GM21717 (cell line): ENCODE measurements around the gene ERGIC3.

ENCODE experiments used
- ATAC-seq: cut with Tn5 transposase; IDR thresholded peaks from one replicate; pipeline ENCODE4 v1.9.1; 2021; ENCODE audit warnings: mild to moderate bottlenecking, moderate library complexity; ENCODE audit not compliant: unreplicated experiment

The ERGIC3 gene

DNA sequence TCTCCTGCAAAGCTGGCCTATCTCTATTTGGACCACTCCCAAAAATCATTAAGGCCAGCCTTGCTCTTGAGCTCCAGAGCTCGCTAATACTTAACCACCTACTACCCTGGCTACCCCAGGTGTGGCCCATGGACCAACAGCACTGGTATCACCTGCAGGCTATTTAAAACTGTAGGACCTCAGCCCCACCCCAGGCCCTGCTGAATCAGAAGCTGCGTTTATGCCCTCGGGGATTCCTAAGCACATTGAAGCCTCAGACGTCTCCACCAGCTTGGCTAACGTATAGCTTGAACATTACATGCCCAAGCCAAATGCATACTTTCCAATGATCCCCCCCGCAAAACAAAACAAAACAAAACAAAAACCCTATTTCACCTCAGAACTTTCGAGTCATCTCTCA lies 54.0 kb downstream of the ERGIC3 start:
- no peak for ATAC-seq

DNA sequence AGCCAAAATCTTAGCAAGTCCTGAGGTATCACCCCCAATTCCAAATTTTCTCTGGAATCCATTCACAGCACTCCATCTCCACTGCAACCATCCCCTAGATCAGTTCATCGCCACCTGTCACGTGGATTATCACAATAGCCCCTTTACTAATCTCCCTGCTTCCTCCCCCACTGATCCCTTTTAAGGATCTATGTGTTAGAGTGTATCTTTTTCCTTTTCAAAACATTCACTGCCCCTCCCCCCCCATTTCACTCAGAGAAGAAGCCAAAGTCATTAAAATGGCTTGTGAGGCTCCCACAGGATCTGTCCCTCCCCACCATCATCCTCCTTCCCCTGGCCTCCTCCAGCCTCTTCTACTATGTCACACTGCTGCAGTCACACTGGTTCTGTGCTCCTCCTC lies 55.3 kb downstream of the ERGIC3 start:
- no peak for ATAC-seq

DNA sequence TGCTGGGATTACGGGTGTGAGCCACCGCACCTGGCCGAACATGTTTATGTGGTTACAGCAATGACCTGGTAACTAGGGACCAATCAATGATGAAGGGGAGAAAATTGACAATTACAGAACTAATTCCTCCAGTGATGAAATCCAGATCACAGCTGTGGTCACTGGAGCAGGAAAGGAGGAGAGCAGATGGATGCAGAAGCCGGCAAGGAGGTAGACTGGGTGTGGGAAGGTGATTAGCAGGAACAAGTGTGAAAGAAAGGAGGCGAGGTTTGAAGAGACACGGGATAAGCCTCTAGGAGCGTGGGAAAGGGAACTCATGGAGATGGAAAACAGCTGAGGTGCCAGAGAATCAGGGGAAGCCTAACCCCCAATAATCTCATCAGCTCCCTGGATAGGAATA lies 56.6 kb downstream of the ERGIC3 start:
- no peak for ATAC-seq

DNA sequence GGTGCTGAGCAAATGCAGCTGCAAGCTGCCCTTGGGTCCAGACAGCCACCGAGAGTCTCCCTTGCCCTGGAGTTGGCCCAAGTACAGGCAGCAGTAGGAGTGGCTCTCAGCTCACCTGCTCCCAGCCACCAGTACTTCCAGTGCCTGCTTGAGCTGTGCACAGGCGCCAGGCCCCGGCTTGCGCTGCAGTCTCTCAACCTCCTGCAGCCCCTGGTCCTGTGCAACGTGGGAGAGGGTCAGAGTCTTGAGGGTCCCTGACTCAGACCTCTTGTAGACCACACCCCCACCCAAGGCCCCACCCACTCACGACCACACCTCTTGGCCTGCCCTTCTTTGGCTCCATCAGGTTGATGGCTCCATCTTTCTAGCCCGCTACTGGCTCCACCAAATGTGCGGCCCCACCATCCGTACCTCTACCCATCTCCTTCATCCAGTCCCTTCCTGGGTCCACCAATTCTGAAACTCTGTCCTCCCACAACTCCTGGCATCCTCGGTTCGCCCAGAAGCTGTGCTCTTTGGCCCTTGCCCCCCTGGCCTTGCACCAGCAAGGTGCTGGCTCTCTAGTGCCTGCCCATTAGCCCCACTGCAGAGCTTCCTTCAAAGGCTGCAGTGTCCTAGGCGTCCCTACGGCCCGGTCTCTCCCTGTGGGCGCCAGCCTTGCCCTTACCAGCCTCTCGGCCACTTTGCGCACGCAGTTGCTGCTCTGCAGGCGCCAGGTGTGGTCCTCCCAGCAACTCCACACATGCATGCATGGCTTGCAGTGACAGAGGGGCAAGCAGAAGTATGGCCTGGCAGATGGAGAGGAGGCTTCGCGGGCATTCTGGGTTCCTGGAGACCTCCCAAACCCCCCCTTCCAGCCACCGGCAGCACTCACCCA lies 57.3 kb downstream of the ERGIC3 start:
- ATAC-seq = no peak

DNA sequence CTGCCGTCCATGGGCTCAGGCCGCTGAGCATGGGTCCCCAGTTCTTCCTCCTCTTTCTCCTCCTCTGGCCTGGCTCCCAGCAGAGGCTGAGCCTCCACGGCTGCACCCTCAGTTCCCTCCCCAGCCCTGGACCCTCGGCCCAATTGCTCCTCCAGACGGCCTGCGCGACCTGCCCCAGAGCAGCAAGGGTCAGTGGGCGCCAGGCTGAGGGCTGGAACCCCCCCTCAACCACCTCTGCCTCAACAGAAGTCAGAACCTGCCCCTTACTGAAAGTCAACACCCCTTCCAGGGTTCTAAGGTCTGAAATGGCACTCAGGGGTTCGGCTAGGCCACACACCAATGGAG lies 57.9 kb downstream of the ERGIC3 start:
- ATAC-seq = no peak

DNA sequence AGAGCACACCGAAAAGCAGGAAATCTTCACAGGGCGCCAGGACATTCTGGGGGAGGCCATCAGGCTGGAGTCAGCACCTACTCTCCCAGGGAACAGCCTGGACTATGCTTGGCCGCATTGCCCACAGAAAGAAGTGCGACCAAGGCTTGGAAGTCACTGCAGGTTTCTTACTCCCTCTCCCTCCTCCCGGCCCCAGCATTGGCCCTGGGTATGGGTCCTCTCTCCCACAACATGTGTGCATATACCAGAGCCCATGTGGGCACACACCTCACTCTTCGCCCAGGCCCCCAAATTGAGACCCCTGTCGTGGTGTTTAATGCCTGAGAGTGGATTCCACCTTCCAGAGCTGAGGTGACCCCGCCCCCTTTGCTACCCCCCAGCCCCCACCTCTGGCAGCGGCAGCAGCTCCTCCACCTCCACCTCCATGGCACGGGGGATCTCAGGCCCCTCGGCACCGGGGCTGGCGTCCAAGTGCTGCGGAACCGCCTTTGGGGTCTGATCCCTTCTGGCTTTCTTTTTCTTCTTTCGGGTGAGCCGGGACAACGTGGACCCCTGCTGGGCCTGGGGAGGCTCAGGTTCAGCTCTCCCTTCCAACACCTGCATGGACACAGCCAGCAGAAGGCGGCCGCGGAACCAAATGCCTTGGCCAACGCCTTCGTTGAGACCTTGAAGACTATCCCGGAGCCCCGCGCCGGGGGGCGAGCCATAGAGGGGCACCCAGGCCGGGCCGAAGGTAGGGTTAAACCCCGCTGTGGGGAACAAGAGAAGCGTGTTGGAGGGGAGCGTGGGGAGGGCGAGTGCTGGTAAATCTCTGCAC lies 58.5 kb downstream of the ERGIC3 start:
- no peak for ATAC-seq

DNA sequence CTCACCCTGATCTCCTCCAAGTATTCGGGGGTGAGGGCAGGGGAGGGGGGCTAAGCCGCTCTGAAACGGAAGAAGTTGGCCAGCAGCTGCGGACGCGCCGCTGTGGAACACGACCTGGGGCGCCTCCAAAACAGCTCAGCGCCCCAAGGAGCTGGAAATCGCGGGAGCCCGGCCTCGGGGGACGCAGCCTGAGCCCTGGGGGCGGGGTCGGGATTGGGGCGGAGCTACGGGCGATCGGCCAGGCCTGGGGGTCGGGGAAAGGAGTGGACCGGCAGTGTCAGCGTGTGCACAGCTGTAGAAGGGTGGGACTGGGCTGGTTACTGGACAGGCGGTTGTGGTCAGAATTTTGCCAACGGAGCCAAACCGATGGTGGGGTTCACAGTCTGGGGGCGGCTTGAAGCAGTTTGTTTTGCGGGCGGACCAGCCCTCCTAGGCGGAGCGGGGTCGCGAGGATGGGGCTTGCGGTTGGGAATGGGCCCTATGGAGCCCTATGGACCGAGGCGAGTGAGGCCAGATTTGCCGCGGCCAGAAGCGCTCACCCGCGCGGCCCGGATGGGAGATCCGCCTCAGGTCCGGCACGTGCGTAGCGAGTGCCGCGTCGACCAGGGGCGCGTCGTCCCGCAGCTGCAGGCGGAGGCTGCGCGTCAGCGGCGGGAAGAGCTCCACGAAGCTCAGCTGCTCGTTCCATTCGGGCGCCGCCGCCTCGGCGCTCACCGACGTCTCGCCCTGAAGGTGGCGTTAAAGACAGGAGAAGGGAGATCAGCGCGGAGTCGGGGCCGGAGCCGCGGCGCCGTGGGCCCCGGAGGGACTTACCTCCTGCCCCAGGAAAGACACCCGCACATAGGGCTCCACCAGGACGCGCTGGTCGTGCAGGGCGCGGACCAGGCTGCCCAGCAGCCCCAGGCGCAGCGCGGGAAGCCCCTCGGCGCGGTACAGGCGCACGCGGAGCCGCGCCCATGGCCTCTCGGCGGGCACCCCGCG lies 59.4 kb downstream of the ERGIC3 start:
- ATAC-seq = no peak

DNA sequence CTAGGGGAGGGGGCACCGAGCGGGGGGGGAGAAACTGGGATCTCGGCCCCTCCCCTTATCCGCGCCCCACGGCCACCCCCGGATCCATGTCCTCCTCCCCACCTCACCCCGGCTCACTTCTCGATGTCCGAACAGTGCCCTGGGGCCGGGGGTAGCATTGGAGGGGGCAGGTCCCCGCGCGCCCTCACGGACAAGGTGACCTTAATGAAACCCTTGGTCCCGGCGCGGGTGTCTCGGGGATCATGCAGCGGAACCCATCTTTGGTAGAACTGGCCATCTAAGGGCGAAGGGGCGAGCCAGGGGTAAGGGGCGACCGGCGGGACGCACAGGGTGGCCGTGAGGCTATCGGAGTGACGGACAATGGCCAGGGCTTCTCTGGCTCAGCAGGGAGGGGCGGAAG lies 60.1 kb downstream of the ERGIC3 start:
- ATAC-seq = no peak

DNA sequence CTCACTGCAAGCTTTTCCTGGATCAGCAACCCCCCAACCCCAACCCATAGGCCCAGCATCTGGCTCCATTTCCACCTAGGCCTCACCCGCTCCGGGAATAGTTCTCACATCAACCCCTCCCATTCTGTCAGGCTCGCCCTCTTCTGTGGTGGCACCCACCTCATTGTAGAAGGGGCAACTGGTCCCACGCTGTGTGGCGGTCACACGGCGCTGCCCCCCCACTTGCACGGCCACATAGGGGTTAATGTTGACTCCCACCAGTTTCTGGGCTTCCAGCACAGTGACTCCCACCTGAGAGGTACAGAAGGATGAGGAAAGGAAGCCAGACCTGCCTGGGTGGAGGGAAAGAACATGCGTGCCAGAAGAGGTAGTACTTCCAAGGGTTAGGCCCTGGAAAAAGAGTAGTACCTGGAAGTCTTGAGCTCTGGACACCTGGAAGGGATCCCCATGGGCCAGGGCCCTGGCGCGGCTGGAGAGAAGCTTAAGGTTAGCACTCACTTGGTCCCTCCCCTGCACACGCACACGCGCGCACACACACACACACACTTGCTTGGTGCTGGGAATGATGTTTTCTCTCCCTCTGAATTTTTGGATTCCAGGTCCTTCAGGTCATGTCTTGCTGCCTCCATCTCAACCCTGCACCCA lies 61.1 kb downstream of the ERGIC3 start:
- ATAC-seq = no peak

DNA sequence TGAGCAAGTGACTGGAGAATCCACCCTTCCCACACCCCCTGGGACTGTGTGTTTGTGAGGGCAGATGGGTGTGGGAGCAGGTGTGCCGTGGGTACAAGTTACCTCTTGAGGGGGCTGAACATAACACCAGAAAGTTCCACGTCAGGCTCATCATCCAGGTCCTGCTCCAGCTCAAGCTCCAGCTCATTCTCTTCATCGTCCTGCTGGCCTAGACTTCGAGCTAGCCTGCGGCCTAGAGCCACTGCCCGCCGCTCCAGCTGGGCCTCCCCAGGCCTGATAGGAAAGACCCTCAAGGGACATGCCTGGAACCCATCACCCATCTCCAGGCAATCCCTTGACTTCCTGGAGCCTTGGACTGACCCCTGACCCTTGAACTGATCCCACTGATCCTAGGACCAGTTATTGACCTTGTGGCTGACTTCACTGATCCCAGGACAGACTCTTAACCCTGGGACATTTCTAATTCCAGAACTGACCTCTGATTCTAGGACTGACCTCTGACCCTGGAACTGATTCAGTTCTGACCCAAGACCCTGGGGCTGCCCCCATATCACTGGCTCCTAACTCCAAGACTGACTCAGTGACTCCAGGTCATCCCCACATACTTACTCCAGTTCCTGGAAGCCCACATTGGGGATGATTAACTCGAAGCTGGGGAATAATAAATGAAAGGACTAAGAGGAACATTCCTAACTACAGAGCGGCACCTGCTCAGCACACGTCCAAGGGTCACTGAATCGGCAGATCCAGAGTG lies 62.0 kb downstream of the ERGIC3 start:
- ATAC-seq = no peak

DNA sequence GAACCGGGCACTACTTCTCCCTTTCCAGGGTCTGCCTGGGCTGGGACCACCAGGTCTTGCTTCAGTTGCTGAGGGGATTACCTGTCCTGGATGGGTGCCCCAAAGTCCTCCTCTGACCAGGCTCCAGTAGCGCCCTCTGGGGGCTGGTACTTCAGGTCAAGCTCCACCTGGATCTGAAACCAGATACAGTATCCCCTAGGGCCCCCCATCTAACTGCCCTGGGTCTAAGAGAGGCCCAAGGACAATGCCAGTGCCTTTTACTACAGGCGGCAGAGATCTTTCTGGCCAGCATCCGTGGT lies 62.5 kb downstream of the ERGIC3 start:
- ATAC-seq = no peak

DNA sequence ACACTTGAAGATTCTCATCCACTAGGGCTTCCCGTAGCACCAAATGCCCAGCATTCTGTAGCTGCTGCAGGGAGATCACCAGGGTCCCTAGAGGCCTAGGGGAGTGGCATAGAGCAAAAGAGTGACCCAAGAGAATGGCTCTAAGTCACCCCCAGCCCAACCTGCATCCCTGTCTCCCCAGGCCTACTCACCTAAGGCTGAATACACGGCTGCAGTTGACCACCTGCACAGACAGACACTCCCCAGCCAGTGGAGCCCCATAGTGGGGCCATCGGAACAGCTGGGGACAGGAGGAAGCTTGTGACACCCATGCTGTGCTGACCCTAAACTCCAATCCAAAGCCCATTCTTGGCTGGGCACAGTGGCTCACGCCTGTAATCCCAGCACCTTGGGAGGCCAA lies 64.2 kb downstream of the ERGIC3 start:
- ATAC-seq = no peak
